ENCODE data around the gene RNPC3. TPM values are rescaled to one million over a fixed set of nuclear protein-coding genes. Genes with fewer than 3 reads are reported as not detected.

The RNPC3 gene
- total RNA-seq, 4 donors from 2014 or later = 17.7 to 33.8 (median 19.7) TPM

- 69 to 77% methylated on average over 2 of the region's 2 CpGs for WGBS, 2 donors
- no peak for TF ChIP-seq CTCF (IDR thresholded peaks at IDR 0.05)
- TF ChIP-seq POLR2A (IDR thresholded peaks at IDR 0.05) = no peak
- no peak overlapping the region for H3K4me3 ChIP-seq (ENCODE audit: low read depth, poor library complexity, severe bottlenecking)
- DNase-seq (ENCODE audit: low spot score in 2 of 2) = no peak
- intact Hi-C loops (cut with DNase I; ENCODE audit: low total_unique reads) = no loop called here
These were observed 8.0 kb upstream of the RNPC3 start for GRCh38 chr1:103517380-103518047.

GRCh38 chr1:103520822-103521221 lies 4.7 kb upstream of the RNPC3 start:
- no peak overlapping the region for H3K4me3 ChIP-seq (ENCODE audit: low read depth, poor library complexity, severe bottlenecking)
- no peak for TF ChIP-seq POLR2A (IDR thresholded peaks at IDR 0.05)
- no peak for DNase-seq (ENCODE audit: low spot score in 2 of 2)
- intact Hi-C loops (cut with DNase I; ENCODE audit: low total_unique reads) = no loop called here

- H3K4me3 ChIP-seq (ENCODE audit: low read depth, poor library complexity, severe bottlenecking) = no peak overlapping the region
- intact Hi-C loops (cut with DNase I; ENCODE audit: low total_unique reads) = no loop called here
- no peak for DNase-seq (ENCODE audit: low spot score in 2 of 2)
- TF ChIP-seq POLR2A (IDR thresholded peaks at IDR 0.05) = no peak
- no peak for TF ChIP-seq CTCF (IDR thresholded peaks at IDR 0.05)
- WGBS, 2 donors = 92 to 99% methylated on average over 3 of the region's 3 CpGs
These were observed 2.2 kb upstream of the RNPC3 start for GRCh38 chr1:103523346-103523745.

- intact Hi-C loops (cut with DNase I; ENCODE audit: low total_unique reads) = no loop called here
- no peak overlapping the region for H3K4me3 ChIP-seq (ENCODE audit: low read depth, poor library complexity, severe bottlenecking)
- TF ChIP-seq CTCF (IDR thresholded peaks at IDR 0.05) (no peak), POLR2A (IDR thresholded peaks at IDR 0.05) (no peak)
- peak; percentile 29 to 65 for DNase-seq (ENCODE audit: low spot score in 2 of 2)
- WGBS, 2 donors = 2 to 4% methylated on average over 12 to 15 of the region's 34 CpGs
These were observed 339 bp upstream of the RNPC3 start for GRCh38 chr1:103525114-103525606.

- intact Hi-C loops (cut with DNase I; ENCODE audit: low total_unique reads) = no loop called here
- DNase-seq (ENCODE audit: low spot score in 2 of 2) = no peak
- no peak overlapping the region for H3K4me3 ChIP-seq (ENCODE audit: low read depth, poor library complexity, severe bottlenecking)
- 69 to 70% methylated on average over 2 of the region's 2 CpGs for WGBS, 2 donors
- no peak for TF ChIP-seq CTCF (IDR thresholded peaks at IDR 0.05)
- TF ChIP-seq POLR2A (IDR thresholded peaks at IDR 0.05) = no peak
These were observed 1.8 kb downstream of the RNPC3 start for GRCh38 chr1:103527331-103527730.

GRCh38 chr1:103529746-103530145 lies 4.2 kb downstream of the RNPC3 start:
- peak in 1 of 2 donors; percentile 67 for DNase-seq (ENCODE audit: low spot score in 2 of 2)
- TF ChIP-seq POLR2A (IDR thresholded peaks at IDR 0.05) = no peak
- no peak for TF ChIP-seq CTCF (IDR thresholded peaks at IDR 0.05)
- intact Hi-C loops (cut with DNase I; ENCODE audit: low total_unique reads) = no loop called here
- 80 to 83% methylated on average over 8 of the region's 8 CpGs for whole genome bisulfite sequencing, 2 donors
- no peak overlapping the region for H3K4me3 ChIP-seq (ENCODE audit: low read depth, poor library complexity, severe bottlenecking)

Data from lower leg skin (tissue), 4 donors.